Effector memory CD4-positive, alpha-beta T cell (primary cell): ENCODE results near the gene OPN1MW2.
"Not testable (repeated sequence)": the region's sequence is repeated elsewhere in the genome, so short reads cannot be mapped to it uniquely, and the experiment has no call there.

Experiments used
- DNase-seq, 3 donors: peaks; one replicate each; pipeline ENCODE4 v3.0.0-alpha.2; 2020
- H3K27ac ChIP-seq: 2 replicates; pipeline ENCODE4 v1.7.0; 2013; ENCODE audit warnings: mild to moderate bottlenecking, low read length, moderate library complexity; ENCODE audit not compliant: insufficient read depth, poor library complexity, severe bottlenecking
- H3K27me3 ChIP-seq: replicated peaks from 2 replicates; pipeline ENCODE4 v1.7.0; 2013; ENCODE audit warnings: mild to moderate bottlenecking, low read length; ENCODE audit not compliant: insufficient read depth, control insufficient read depth, poor library complexity, severe bottlenecking
- H3K36me3 ChIP-seq: 2 replicates; pipeline ENCODE4 v1.7.0; 2013; ENCODE audit warnings: mild to moderate bottlenecking, low read length, moderate library complexity; ENCODE audit not compliant: control insufficient read depth, insufficient read depth
- H3K4me1 ChIP-seq: 2 replicates; pipeline ENCODE4 v1.7.0; 2013; ENCODE audit warnings: low read length, mild to moderate bottlenecking; ENCODE audit not compliant: control insufficient read depth, insufficient read depth, poor library complexity, severe bottlenecking
- H3K4me3 ChIP-seq: 2 replicates; pipeline ENCODE4 v1.7.0; 2013; ENCODE audit warnings: low read length, low read depth, mild to moderate bottlenecking; ENCODE audit not compliant: insufficient read depth, poor library complexity, severe bottlenecking
- H3K9me3 ChIP-seq: 2 replicates; pipeline ENCODE4 v1.7.0; 2013; ENCODE audit warnings: mild to moderate bottlenecking, low read length, moderate library complexity; ENCODE audit not compliant: control insufficient read depth
- total RNA-seq, 3 donors: gene quantifications; one replicate each; lab custom pipeline; 2026; lab: John Stamatoyannopoulos, UW

Gene OPN1MW2
- total RNA-seq: 0 reads per million in 3 donors

- H3K27me3 ChIP-seq, H3K27ac ChIP-seq, H3K4me1 ChIP-seq, DNase-seq, H3K4me3 ChIP-seq, H3K9me3 ChIP-seq, H3K36me3 ChIP-seq: not testable (repeated sequence)
Observed at GRCh38 chrX:154219456-154219855, at the start of gene OPN1MW2. OPN1MW2 (plus strand) TSS chrX:154219756; CDS start chrX:154219816, 60 bp downstream.

- not testable (repeated sequence) for H3K27ac ChIP-seq, H3K27me3 ChIP-seq, H3K4me1 ChIP-seq, H3K4me3 ChIP-seq, H3K36me3 ChIP-seq, H3K9me3 ChIP-seq, DNase-seq
Observed at GRCh38 chrX:154172535-154172943, 47.0 kb upstream of the OPN1MW2 start.

GRCh38 chrX:154174356-154174755 is 45.2 kb upstream of the OPN1MW2 start:
- H3K9me3 ChIP-seq, H3K27me3 ChIP-seq, H3K27ac ChIP-seq, H3K4me1 ChIP-seq, H3K36me3 ChIP-seq, DNase-seq, H3K4me3 ChIP-seq: not testable (repeated sequence)

GRCh38 chrX:154182296-154182695 is 37.3 kb upstream of the OPN1MW2 start, which contains the start of gene OPN1MW:
OPN1MW (plus strand) TSS chrX:154182596; CDS start chrX:154182678, 82 bp downstream.
- not testable (repeated sequence) for H3K27ac ChIP-seq, H3K4me1 ChIP-seq, H3K36me3 ChIP-seq, DNase-seq, H3K4me3 ChIP-seq, H3K27me3 ChIP-seq, H3K9me3 ChIP-seq

GRCh38 chrX:154183794-154184193 is 35.8 kb upstream of the OPN1MW2 start:
- DNase-seq, H3K4me1 ChIP-seq, H3K27me3 ChIP-seq, H3K4me3 ChIP-seq, H3K9me3 ChIP-seq, H3K27ac ChIP-seq, H3K36me3 ChIP-seq: not testable (repeated sequence)

- not testable (repeated sequence) for H3K27me3 ChIP-seq, H3K4me1 ChIP-seq, H3K4me3 ChIP-seq, H3K27ac ChIP-seq, DNase-seq, H3K9me3 ChIP-seq, H3K36me3 ChIP-seq
Observed at GRCh38 chrX:154192846-154193245, 26.7 kb upstream of the OPN1MW2 start.

GRCh38 chrX:154194316-154194715 is 25.2 kb upstream of the OPN1MW2 start:
- not testable (repeated sequence) for H3K9me3 ChIP-seq, H3K4me3 ChIP-seq, H3K27ac ChIP-seq, DNase-seq, H3K27me3 ChIP-seq, H3K36me3 ChIP-seq, H3K4me1 ChIP-seq

- not testable (repeated sequence) for H3K4me3 ChIP-seq, H3K4me1 ChIP-seq, H3K27me3 ChIP-seq, DNase-seq, H3K36me3 ChIP-seq, H3K9me3 ChIP-seq, H3K27ac ChIP-seq
Observed at GRCh38 chrX:154196466-154196865, 23.1 kb upstream of the OPN1MW2 start.

- H3K4me3 ChIP-seq, DNase-seq, H3K27me3 ChIP-seq, H3K4me1 ChIP-seq, H3K9me3 ChIP-seq, H3K36me3 ChIP-seq, H3K27ac ChIP-seq: not testable (repeated sequence)
Observed at GRCh38 chrX:154209670-154210418, 9.7 kb upstream of the OPN1MW2 start.

- H3K4me3 ChIP-seq, H3K9me3 ChIP-seq, H3K27ac ChIP-seq, H3K27me3 ChIP-seq, DNase-seq, H3K36me3 ChIP-seq, H3K4me1 ChIP-seq: not testable (repeated sequence)
Observed at GRCh38 chrX:154211057-154211456, 8.5 kb upstream of the OPN1MW2 start.
